Bronchial smooth muscle cell (primary cell): ENCODE results near the gene TNFAIP1. TPM values are rescaled to one million over a fixed set of nuclear protein-coding genes. Genes with fewer than 3 reads are reported as not detected.

ENCODE experiments used
- total RNA-seq: library from RNA; depleted of rRNA; stranded (reverse); fragments of >200 nt; gene quantifications from 2 replicates; pipeline ENCODE4 v1.2.1, GENCODE V29; 2014

TNFAIP1 gene
- 13.2 and 16.9 TPM in 2 replicates for total RNA-seq

GRCh38 chr17:28335201-28335958, at the start of gene TNFAIP1, which contains the start of gene IFT20:
Gene TNFAIP1, plus strand, starts transcription at chr17:28335761. Its CDS starts 3,761 bp downstream, at chr17:28339522.
Gene IFT20, minus strand, starts transcription at chr17:28335472. Its CDS starts 3,487 bp downstream, at chr17:28331985.

GRCh38 chr17:28318759-28319597, 16.6 kb upstream of the TNFAIP1 start, which contains the start of gene TMEM97:
Gene TMEM97, plus strand, starts transcription at chr17:28319200. Its CDS starts 40 bp downstream, at chr17:28319240.

GRCh38 chr17:28357061-28357900, 21.7 kb downstream of the TNFAIP1 start, which contains the start of gene POLDIP2:
Gene POLDIP2, minus strand, starts transcription at chr17:28357527. Its CDS starts 79 bp downstream, at chr17:28357448.

GRCh38 chr17:28364665-28365363, 29.3 kb downstream of the TNFAIP1 start, which contains the start of gene SEBOX:
Gene SEBOX, minus strand, starts transcription at chr17:28365199. Its CDS starts 48 bp downstream, at chr17:28365151.

GRCh38 chr17:28370035-28370743, 34.6 kb downstream of the TNFAIP1 start, which contains the start of gene VTN:
Gene VTN, minus strand, starts transcription at chr17:28370307. Its CDS starts 104 bp downstream, at chr17:28370203.

GRCh38 chr17:28371245-28372202, 36.0 kb downstream of the TNFAIP1 start, which contains the start of gene SARM1:
Gene SARM1, plus strand, starts transcription at chr17:28371694. Its CDS starts 339 bp downstream, at chr17:28372033.

Other genes starting within 250 kb of the TNFAIP1 start
- 4.3 and 10.1 TPM in 2 replicates for gene TMEM97, start 16.6 kb upstream of the TNFAIP1 start, total RNA-seq
- gene IFT20, start 289 bp upstream of the TNFAIP1 start, total RNA-seq = 61.6 and 72.7 TPM in 2 replicates
- 47.1 and 62.3 TPM in 2 replicates for gene POLDIP2, start 21.8 kb downstream of the TNFAIP1 start, total RNA-seq
- not detected in 2 replicates for gene SEBOX, start 29.4 kb downstream of the TNFAIP1 start, total RNA-seq
- gene VTN, start 34.5 kb downstream of the TNFAIP1 start, total RNA-seq = 0.09 TPM in 1 of 2 replicates, not detected in the other
- gene SARM1, start 35.9 kb downstream of the TNFAIP1 start, total RNA-seq = 3.9 and 7.2 TPM in 2 replicates
- gene SLC46A1, start 70.5 kb downstream of the TNFAIP1 start, total RNA-seq = 1.9 and 4.0 TPM in 2 replicates
- gene SLC13A2, start 137.9 kb downstream of the TNFAIP1 start, total RNA-seq = not detected in 2 replicates
- not detected in 2 replicates for gene FOXN1, start 170.6 kb downstream of the TNFAIP1 start, total RNA-seq
- gene UNC119, start 216.9 kb downstream of the TNFAIP1 start, total RNA-seq = 22.5 and 23.4 TPM in 2 replicates
- 26.6 and 49.2 TPM in 2 replicates for gene PIGS, start 235.8 kb downstream of the TNFAIP1 start, total RNA-seq
- gene ALDOC, start 241.1 kb downstream of the TNFAIP1 start, total RNA-seq = 35.7 and 53.3 TPM in 2 replicates